Ascending aorta (tissue), 2 donors: ENCODE data around the gene CCT6B. TPM values are rescaled to one million over a fixed set of nuclear protein-coding genes. Genes with fewer than 3 reads are reported as not detected.

Experiments
- DNase-seq, 2 donors: peaks; one replicate each; pipeline ENCODE4 v3.0.0-alpha.2; 2019; ENCODE audit warnings: low spot score in 2 of 2
- H3K27ac ChIP-seq, 2 donors: fragments of 200-600 bp; sonication (generic); one replicate each; pipeline ENCODE4 v1.5.1; 2016 to 2017; ENCODE audit warnings: mild to moderate bottlenecking in 1 of 2
- H3K27me3 ChIP-seq: fragments of 200-600 bp; sonication (generic); one replicate; pipeline ENCODE4 v1.5.1; 2017
- H3K36me3 ChIP-seq, 2 donors: fragments of 200-600 bp; sonication (generic); one replicate each; pipeline ENCODE4 v1.5.1; 2016
- H3K4me1 ChIP-seq, 2 donors: fragments of 200-600 bp; sonication (generic); one replicate each; pipeline ENCODE4 v1.5.1; 2016 to 2017; ENCODE audit warnings: mild to moderate bottlenecking in 1 of 2
- H3K4me3 ChIP-seq, 2 donors: fragments of 200-600 bp; sonication (generic); one replicate each; pipeline ENCODE4 v1.5.1; 2016 to 2017; ENCODE audit warnings: mild to moderate bottlenecking in 1 of 2
- H3K9me3 ChIP-seq, 2 donors: fragments of 200-600 bp; sonication (generic); one replicate each; pipeline ENCODE4 v1.5.1; 2016
- intact Hi-C: fragments of 100-400 bp; cut with DNase I; formaldehyde crosslinking; loops from one replicate; pipeline ENCODE4 v1.15.1; 2023
- total RNA-seq: library from RNA; depleted of rRNA; stranded (reverse); fragments of >200 nt; gene quantifications from one replicate; pipeline ENCODE4 v1.1.0, GENCODE V29; 2016
- TF ChIP-seq, protein P1 (sequence below), 3 experiments: fragments of 200-600 bp in 2 of 3; fragments of 450-650 bp in 1 of 3; sonication (generic) in 2 of 3; IDR thresholded peaks; one replicate each; pipeline ENCODE4 v1.5.1; 2016 to 2019; ENCODE audit warnings: antibody characterized with exemption in 3 of 3, mild to moderate bottlenecking in 1 of 3, moderate library complexity in 1 of 3

CCT6B gene, protein sequence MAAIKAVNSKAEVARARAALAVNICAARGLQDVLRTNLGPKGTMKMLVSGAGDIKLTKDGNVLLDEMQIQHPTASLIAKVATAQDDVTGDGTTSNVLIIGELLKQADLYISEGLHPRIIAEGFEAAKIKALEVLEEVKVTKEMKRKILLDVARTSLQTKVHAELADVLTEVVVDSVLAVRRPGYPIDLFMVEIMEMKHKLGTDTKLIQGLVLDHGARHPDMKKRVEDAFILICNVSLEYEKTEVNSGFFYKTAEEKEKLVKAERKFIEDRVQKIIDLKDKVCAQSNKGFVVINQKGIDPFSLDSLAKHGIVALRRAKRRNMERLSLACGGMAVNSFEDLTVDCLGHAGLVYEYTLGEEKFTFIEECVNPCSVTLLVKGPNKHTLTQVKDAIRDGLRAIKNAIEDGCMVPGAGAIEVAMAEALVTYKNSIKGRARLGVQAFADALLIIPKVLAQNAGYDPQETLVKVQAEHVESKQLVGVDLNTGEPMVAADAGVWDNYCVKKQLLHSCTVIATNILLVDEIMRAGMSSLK
- not detected for total RNA-seq

DNA sequence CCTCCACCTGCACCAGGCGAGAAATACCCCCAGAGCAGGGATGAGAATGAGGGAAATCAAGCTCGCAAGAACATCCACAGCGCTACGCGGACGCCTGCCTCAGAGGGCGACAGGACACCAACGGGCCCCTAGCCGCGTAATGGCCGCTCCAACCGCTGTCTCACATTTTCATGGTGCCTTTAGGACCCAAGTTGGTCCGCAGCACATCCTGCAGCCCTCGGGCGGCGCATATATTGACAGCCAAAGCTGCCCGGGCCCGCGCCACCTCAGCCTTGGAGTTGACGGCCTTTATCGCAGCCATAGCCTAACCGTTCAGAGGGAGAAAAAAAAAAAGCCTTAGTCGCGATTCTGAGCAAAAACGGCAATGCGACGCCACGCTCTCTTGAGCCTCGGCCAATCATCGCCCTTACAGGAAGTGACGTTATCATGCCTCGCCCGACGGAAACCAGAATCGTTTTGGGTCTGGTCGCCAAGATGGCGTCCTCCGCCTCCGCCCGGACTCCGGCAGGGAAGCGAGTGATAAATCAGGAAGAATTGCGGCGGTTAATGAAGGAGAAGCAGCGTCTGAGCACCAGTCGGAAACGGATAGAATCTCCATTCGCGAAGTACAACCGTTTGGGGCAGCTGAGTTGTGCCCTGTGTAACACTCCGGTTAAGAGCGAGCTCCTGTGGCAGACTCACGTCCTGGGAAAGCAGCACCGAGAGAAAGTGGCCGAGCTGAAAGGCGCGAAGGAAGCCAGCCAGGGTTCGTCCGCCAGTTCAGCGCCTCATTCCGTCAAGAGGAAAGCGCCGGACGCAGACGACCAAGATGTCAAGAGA, at the start of gene CCT6B, which contains the start of gene ZNF830:
CCT6B (minus strand) TSS at position 368 of the 819 bp plus-strand sequence; CDS start at position 301, 67 bp downstream.
ZNF830 (plus strand) TSS at position 448 of the 819 bp plus-strand sequence; CDS start at position 475, 27 bp downstream.
- peak; percentile 65 to 96 for DNase-seq
- Histone ChIP-seq H3K36me3 (peaks cover 16 to 25% of the 10 kb centered on the region in 2 donors), H3K27ac (peak within 1 kb of the TSS; percentile 87 to 93), H3K4me1 (peaks cover 5 to 10% of the 10 kb centered on the region in 2 donors), H3K4me3 (peak within 1 kb of the TSS; percentile 84), H3K9me3 (no peaks in the 10 kb centered on the region), H3K27me3 (no peaks in the 10 kb centered on the region)
- intact Hi-C loops, result loop anchor here (1.0 to 5.0 kb wide), 5 partner anchors 19 to 1526 kb away; partner anchors contain the start of genes LIG3 and ZNHIT3
- TF ChIP-seq, protein P1, sequence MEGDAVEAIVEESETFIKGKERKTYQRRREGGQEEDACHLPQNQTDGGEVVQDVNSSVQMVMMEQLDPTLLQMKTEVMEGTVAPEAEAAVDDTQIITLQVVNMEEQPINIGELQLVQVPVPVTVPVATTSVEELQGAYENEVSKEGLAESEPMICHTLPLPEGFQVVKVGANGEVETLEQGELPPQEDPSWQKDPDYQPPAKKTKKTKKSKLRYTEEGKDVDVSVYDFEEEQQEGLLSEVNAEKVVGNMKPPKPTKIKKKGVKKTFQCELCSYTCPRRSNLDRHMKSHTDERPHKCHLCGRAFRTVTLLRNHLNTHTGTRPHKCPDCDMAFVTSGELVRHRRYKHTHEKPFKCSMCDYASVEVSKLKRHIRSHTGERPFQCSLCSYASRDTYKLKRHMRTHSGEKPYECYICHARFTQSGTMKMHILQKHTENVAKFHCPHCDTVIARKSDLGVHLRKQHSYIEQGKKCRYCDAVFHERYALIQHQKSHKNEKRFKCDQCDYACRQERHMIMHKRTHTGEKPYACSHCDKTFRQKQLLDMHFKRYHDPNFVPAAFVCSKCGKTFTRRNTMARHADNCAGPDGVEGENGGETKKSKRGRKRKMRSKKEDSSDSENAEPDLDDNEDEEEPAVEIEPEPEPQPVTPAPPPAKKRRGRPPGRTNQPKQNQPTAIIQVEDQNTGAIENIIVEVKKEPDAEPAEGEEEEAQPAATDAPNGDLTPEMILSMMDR (IDR thresholded peaks at IDR 0.05), result peak in 1 of 3 experiments; percentile 1

DNA sequence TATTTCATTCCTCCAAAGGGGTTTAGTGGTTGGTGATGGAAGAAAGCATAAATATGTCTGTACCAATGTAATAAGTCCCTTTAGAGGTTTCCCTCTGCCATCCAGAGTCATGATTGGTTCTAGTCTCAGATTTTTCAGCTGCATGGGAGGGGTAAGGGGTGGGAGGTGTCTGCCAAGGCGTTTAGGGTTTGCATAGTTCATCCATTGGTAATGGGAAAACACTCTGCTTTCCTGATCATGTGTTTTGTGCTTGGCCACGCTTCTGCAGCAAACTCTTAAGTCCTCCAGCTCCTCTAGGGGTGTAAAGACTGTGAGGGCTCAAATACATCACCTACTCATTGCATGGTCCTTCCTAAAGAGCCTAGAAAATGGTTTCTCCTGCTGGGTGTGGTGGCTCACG, 48.8 kb upstream of the CCT6B start:
- TF ChIP-seq, protein P1 (IDR thresholded peaks at IDR 0.05), result no peak
- Histone ChIP-seq H3K9me3 (no peaks in the 10 kb centered on the region), H3K4me1 (no peaks in the 10 kb centered on the region), H3K27me3 (no peaks in the 10 kb centered on the region), H3K27ac (no peak overlapping the region), H3K4me3 (no peak overlapping the region), H3K36me3 (peaks cover 30 to 59% of the 10 kb centered on the region in 2 donors)
- intact Hi-C loops, result no loop called here
- no peak for DNase-seq

DNA sequence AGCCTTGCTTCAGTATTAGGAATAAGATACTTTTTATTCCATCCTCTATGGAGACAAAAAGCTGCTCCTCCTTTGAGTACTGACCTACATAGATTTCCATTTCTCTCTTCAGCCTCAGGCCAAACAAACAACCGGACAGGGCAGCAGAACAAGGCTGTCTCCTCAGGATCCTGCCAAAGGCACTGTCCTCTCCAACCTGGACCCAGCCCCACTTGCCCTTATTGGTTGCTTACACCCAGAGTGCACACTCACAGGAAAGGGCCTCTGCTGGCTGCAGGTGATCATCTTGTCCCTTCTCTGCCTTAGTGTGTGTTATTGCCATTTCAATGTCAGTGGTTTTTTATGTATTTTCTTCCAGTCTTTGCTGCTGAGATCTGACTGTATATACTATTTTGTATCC, 45.7 kb upstream of the CCT6B start:
- no peaks in the 10 kb centered on the region for H3K27me3 ChIP-seq
- no peak overlapping the region for H3K4me3 ChIP-seq
- no peak overlapping the region for H3K27ac ChIP-seq
- TF ChIP-seq, protein P1 (IDR thresholded peaks at IDR 0.05), result no peak
- no peaks in the 10 kb centered on the region for H3K9me3 ChIP-seq
- intact Hi-C loops, result no loop called here
- DNase-seq, result no peak
- peaks cover 34 to 68% of the 10 kb centered on the region in 2 donors for H3K36me3 ChIP-seq
- H3K4me1 ChIP-seq, result no peaks in the 10 kb centered on the region

DNA sequence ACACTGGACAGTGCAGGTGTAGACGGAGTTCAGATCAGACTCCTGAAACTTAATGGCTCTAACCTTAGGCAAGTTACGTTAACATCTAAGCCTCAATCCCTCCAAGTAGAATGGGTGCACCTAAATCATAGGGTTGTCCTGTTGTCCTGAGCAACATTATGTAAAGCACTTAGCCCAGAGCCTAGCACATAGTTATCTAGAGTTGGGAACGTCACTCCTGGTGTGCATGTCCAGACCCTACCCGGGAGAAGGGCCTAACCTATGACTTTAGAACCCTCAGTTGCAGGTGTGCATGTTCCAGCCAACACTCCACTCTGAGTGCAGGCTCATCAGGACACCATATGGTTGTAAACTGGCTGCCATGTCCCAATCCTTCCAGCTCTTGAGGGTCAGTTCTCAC, 45.1 kb upstream of the CCT6B start:
- H3K9me3 ChIP-seq, result no peaks in the 10 kb centered on the region
- DNase-seq, result no peak
- TF ChIP-seq, protein P1 (IDR thresholded peaks at IDR 0.05), result no peak
- no peaks in the 10 kb centered on the region for H3K27me3 ChIP-seq
- no peaks in the 10 kb centered on the region for H3K4me1 ChIP-seq
- H3K27ac ChIP-seq, result no peak overlapping the region
- intact Hi-C loops, result no loop called here
- peaks cover 35 to 68% of the 10 kb centered on the region in 2 donors for H3K36me3 ChIP-seq
- H3K4me3 ChIP-seq, result no peak overlapping the region

DNA sequence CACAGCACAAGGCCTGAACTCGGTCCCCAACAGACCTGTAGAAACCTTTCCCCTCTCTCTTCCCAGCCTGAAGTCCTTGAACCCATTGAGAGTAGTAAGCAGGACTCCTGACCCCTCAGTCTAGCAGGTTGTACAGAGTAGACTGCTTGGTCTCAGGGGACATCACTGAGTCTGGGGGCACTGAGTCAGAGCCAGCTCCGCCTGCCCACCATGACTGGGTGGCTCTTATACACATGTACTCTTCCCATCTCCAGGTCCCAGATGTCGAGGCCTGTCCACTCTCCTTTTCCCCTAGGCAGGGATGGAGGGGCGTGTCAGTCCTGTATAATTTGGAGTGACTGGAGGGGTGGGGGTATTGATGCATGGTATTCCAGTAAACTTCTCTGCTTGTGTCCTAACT, 42.5 kb upstream of the CCT6B start:
- peaks cover 35 to 75% of the 10 kb centered on the region in 2 donors for H3K36me3 ChIP-seq

More for the DNA sequence above, 42.5 kb upstream of the CCT6B start:
- intact Hi-C loops, result no loop called here
- Histone ChIP-seq H3K27me3 (no peaks in the 10 kb centered on the region), H3K27ac (no peak overlapping the region), H3K4me3 (no peak overlapping the region), H3K4me1 (no peaks in the 10 kb centered on the region), H3K9me3 (no peaks in the 10 kb centered on the region)
- TF ChIP-seq, protein P1 (IDR thresholded peaks at IDR 0.05), result no peak
- DNase-seq, result no peak
